Endothelial cell (in vitro differentiated cells): ENCODE data around the gene IL26. TPM values are rescaled to one million over a fixed set of nuclear protein-coding genes. Genes with fewer than 3 reads are reported as not detected.

ENCODE experiments used
- DNase-seq: peaks from one replicate; pipeline ENCODE4 v3.0.0; 2021; ENCODE audit warnings: low spot score
- H3K27ac Mint-ChIP-seq: one replicate; pipeline ENCODE4 v1.8.0; 2021; ENCODE audit warnings: mixed read lengths, inconsistent platforms; ENCODE audit not compliant: unreplicated experiment
- H3K27me3 Mint-ChIP-seq: one replicate; pipeline ENCODE4 v1.8.0; 2021; ENCODE audit warnings: mild to moderate bottlenecking, moderate library complexity, mixed read lengths, inconsistent platforms; ENCODE audit not compliant: unreplicated experiment
- H3K36me3 Mint-ChIP-seq: one replicate; pipeline ENCODE4 v1.8.0; 2021; ENCODE audit warnings: mild to moderate bottlenecking, low read depth, mixed read lengths, inconsistent platforms; ENCODE audit not compliant: unreplicated experiment
- H3K4me1 Mint-ChIP-seq: one replicate; pipeline ENCODE4 v1.8.0; 2021; ENCODE audit warnings: mild to moderate bottlenecking, mixed read lengths, inconsistent platforms; ENCODE audit not compliant: unreplicated experiment
- H3K4me3 Mint-ChIP-seq: one replicate; pipeline ENCODE4 v1.8.0; 2021; ENCODE audit warnings: mild to moderate bottlenecking, mixed read lengths, inconsistent platforms; ENCODE audit not compliant: unreplicated experiment
- H3K9me3 Mint-ChIP-seq: one replicate; pipeline ENCODE4 v1.8.0; 2021; ENCODE audit warnings: mixed read lengths, inconsistent platforms; ENCODE audit not compliant: unreplicated experiment
- CTCF ChIP-seq: fragments of 200-600 bp; sonication (generic); IDR thresholded peaks from one replicate; pipeline ENCODE4 v1.5.0; 2021; ENCODE audit warnings: antibody characterized with exemption; ENCODE audit not compliant: unreplicated experiment
- total RNA-seq: library from RNA; stranded (reverse); fragmentation: NEBNext Ultra II Directional; extraction: Animal tissue kit (Norgen Biotek cat#: 25700); gene quantifications from one replicate; pipeline ENCODE4 v1.2.1, GENCODE V29; 2021; ENCODE audit not compliant: unreplicated experiment

Gene IL26
- total RNA-seq, 1 donor from 2014 or later, result not detected

- Mint-ChIP-seq H3K27ac (no peak overlapping the region), H3K4me3 (no peak overlapping the region), H3K36me3 (no peaks in the 10 kb centered on the region), H3K27me3 (no peaks in the 10 kb centered on the region), H3K9me3 (no peaks in the 10 kb centered on the region), H3K4me1 (peaks cover 15% of the 10 kb centered on the region)
- TF ChIP-seq CTCF, result no peak
- no peak for DNase-seq
Observed at GRCh38 chr12:68173792-68174191, 51.8 kb downstream of the IL26 start.

GRCh38 chr12:68170726-68171125 is 54.9 kb downstream of the IL26 start:
- no peak overlapping the region for H3K4me3 Mint-ChIP-seq
- no peaks in the 10 kb centered on the region for H3K27me3 Mint-ChIP-seq
- no peak for TF ChIP-seq CTCF
- H3K9me3 Mint-ChIP-seq, result no peaks in the 10 kb centered on the region
- DNase-seq, result no peak
- peaks cover 10% of the 10 kb centered on the region for H3K4me1 Mint-ChIP-seq
- H3K27ac Mint-ChIP-seq, result no peak overlapping the region
- no peaks in the 10 kb centered on the region for H3K36me3 Mint-ChIP-seq

GRCh38 chr12:68169213-68169889 is 56.3 kb downstream of the IL26 start:
- Mint-ChIP-seq H3K9me3 (no peaks in the 10 kb centered on the region), H3K36me3 (no peaks in the 10 kb centered on the region), H3K27ac (no peak overlapping the region), H3K4me1 (peaks cover 7% of the 10 kb centered on the region), H3K27me3 (no peaks in the 10 kb centered on the region), H3K4me3 (no peak overlapping the region)
- no peak for DNase-seq
- TF ChIP-seq CTCF, result no peak

- no peak overlapping the region for H3K4me3 Mint-ChIP-seq
- H3K27ac Mint-ChIP-seq, result no peak overlapping the region
- no peaks in the 10 kb centered on the region for H3K27me3 Mint-ChIP-seq
- TF ChIP-seq CTCF, result no peak
- H3K36me3 Mint-ChIP-seq, result no peaks in the 10 kb centered on the region
- DNase-seq, result no peak
- H3K4me1 Mint-ChIP-seq, result peaks cover 7% of the 10 kb centered on the region
- H3K9me3 Mint-ChIP-seq, result no peaks in the 10 kb centered on the region
Observed at GRCh38 chr12:68166317-68166831, 59.2 kb downstream of the IL26 start.

GRCh38 chr12:68163560-68164081 is 62.0 kb downstream of the IL26 start:
- Mint-ChIP-seq H3K27me3 (no peaks in the 10 kb centered on the region), H3K9me3 (no peaks in the 10 kb centered on the region), H3K4me1 (peaks cover 3% of the 10 kb centered on the region), H3K4me3 (no peak overlapping the region), H3K36me3 (no peaks in the 10 kb centered on the region), H3K27ac (no peak overlapping the region)
- DNase-seq, result no peak
- TF ChIP-seq CTCF, result no peak
